Neural progenitor cell (in vitro differentiated cells): ENCODE data around the gene NDUFS6. TPM values are rescaled to one million over a fixed set of nuclear protein-coding genes. Genes with fewer than 3 reads are reported as not detected.
A peak's percentile ranks its signal among the peaks of the same experiment; 100 is the strongest.

Source experiments
- DNase-seq: peaks from one replicate; pipeline ENCODE4 v3.0.0-alpha.2; 2016; ENCODE audit warnings: low spot score
- H2AFZ ChIP-seq: fragments of 200-600 bp; sonication (generic); replicated peaks from 2 replicates; pipeline ENCODE4 v1.6.1; 2016; ENCODE audit warnings: antibody characterized with exemption
- H3F3A ChIP-seq: fragments of 200-600 bp; sonication (generic); 2 replicates; pipeline ENCODE4 v1.6.1; 2016; ENCODE audit warnings: antibody characterized with exemption, low read depth
- H3K27ac ChIP-seq: fragments of 200-600 bp; sonication (generic); 2 replicates; pipeline ENCODE4 v1.5.1; 2016; ENCODE audit warnings: mild to moderate bottlenecking
- H3K27me3 ChIP-seq: fragments of 200-600 bp; sonication (generic); 2 replicates; pipeline ENCODE4 v1.6.1; 2016; ENCODE audit warnings: mild to moderate bottlenecking, moderate library complexity
- H3K36me3 ChIP-seq: fragments of 200-600 bp; sonication (generic); 2 replicates; pipeline ENCODE4 v1.5.1; 2016
- H3K4me1 ChIP-seq: fragments of 200-600 bp; sonication (generic); 2 replicates; pipeline ENCODE4 v1.6.1; 2016; ENCODE audit warnings: mixed run types
- H3K4me2 ChIP-seq: fragments of 200-600 bp; sonication (generic); 2 replicates; pipeline ENCODE4 v1.6.1; 2016
- H3K4me3 ChIP-seq: fragments of 200-600 bp; sonication (generic); 2 replicates; pipeline ENCODE4 v1.5.1; 2016
- H3K79me2 ChIP-seq: fragments of 200-600 bp; sonication (generic); 2 replicates; pipeline ENCODE4 v1.6.1; 2016; ENCODE audit warnings: low read depth
- H3K9ac ChIP-seq: fragments of 200-600 bp; sonication (generic); 2 replicates; pipeline ENCODE4 v1.6.1; 2016
- H3K9me3 ChIP-seq: fragments of 200-600 bp; sonication (generic); 2 replicates; pipeline ENCODE4 v1.5.1; 2016; ENCODE audit warnings: low read depth
- H4K20me1 ChIP-seq: fragments of 200-600 bp; sonication (generic); 2 replicates; pipeline ENCODE4 v1.6.1; 2016; ENCODE audit warnings: low read depth
- H3K27ac Mint-ChIP-seq: 3 replicates; pipeline ENCODE4 v1.8.0; 2021; ENCODE audit warnings: mixed read lengths
- H3K27me3 Mint-ChIP-seq: 2 replicates; pipeline ENCODE4 v1.8.0; 2022; ENCODE audit warnings: low read depth, mild to moderate bottlenecking, inconsistent platforms, moderate library complexity, mixed read lengths; ENCODE audit not compliant: insufficient read depth
- H3K36me3 Mint-ChIP-seq: 3 replicates; pipeline ENCODE4 v1.8.0; 2021; ENCODE audit warnings: mixed read lengths
- H3K4me1 Mint-ChIP-seq: 3 replicates; pipeline ENCODE4 v1.8.0; 2021; ENCODE audit warnings: mixed read lengths
- H3K4me3 Mint-ChIP-seq: 3 replicates; pipeline ENCODE4 v1.8.0; 2021; ENCODE audit warnings: mild to moderate bottlenecking, moderate library complexity, mixed read lengths
- H3K9me3 Mint-ChIP-seq: 3 replicates; pipeline ENCODE4 v1.8.0; 2020; ENCODE audit warnings: mixed read lengths
- CTCF ChIP-seq: fragments of 200-600 bp; sonication (generic); IDR thresholded peaks from 2 replicates; pipeline ENCODE4 v1.5.1; 2017; ENCODE audit warnings: antibody characterized with exemption, mild to moderate bottlenecking
- EZH2 ChIP-seq: fragments of 200-600 bp; sonication (generic); IDR thresholded peaks from 2 replicates; pipeline ENCODE4 v1.6.1; 2017; ENCODE audit warnings: antibody characterized with exemption, mild to moderate bottlenecking, moderate library complexity
- EZH2phosphoT487 ChIP-seq: fragments of 200-600 bp; sonication (generic); IDR thresholded peaks from 2 replicates; pipeline ENCODE4 v1.6.1; 2017; ENCODE audit warnings: antibody characterized with exemption
- total RNA-seq: library from RNA; depleted of rRNA; stranded (reverse); fragments of >200 nt; gene quantifications from 2 replicates; pipeline ENCODE4 v1.2.3, GENCODE V29; 2015; ENCODE audit warnings: low replicate concordance

The NDUFS6 gene
- total RNA-seq, 1 donor from 2014 or later, result 54.2 TPM

DNA sequence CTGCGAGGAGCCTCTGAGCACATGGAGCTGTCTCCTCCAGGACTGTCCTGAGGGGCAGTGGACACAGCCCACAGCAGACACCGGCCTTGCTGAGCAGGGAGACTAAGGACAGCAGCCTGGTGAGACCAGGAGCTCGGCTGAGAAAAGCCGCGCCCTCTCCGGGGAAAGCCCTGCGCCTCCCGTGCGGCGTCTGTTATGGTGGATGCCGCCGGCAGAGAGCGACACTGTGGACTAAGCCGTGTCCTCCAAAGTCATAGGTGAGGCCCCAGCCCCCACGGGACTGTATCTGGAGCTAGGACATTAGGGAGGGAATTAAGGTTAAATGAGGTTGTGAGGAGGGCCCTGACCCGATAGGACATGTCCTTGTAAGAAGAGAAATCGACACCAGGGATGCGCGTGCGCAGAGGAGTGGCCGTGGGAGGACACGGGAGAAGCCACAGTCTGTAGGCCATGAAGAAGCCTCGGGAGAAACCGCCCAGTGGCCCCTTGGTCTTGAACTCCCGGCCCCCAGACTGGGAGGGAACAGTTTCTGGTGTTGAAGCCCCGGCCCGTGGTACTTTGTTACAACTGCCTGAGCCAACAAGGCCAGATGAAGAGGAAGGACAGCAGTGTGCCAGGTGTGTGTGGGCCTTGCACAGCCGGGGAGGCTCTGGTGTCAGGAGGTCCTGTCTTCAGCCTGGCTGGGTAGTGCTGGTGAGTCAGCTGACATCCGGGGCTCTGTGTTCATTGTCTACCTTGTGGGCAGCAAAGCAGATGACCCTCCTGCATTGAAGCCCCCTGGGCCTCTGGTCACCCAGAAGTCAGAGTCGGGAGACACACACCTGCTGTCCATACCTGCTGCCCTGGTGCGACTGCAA lies 23.7 kb upstream of the NDUFS6 start:
- H3K36me3 Mint-ChIP-seq, result no peaks in the 10 kb centered on the region
- no peaks in the 10 kb centered on the region for H3K27me3 Mint-ChIP-seq
- H3K4me1 ChIP-seq, result peaks cover 4% of the 10 kb centered on the region
- no peak overlapping the region for H3K27ac ChIP-seq
- no peak overlapping the region for H3K4me2 ChIP-seq
- H3K4me3 Mint-ChIP-seq, result no peak overlapping the region
- H3K9me3 Mint-ChIP-seq, result no peaks in the 10 kb centered on the region
- no peaks in the 10 kb centered on the region for H3K36me3 ChIP-seq
- H2AFZ ChIP-seq, result no peak overlapping the region
- no peaks in the 10 kb centered on the region for H3F3A ChIP-seq
- H3K4me1 Mint-ChIP-seq, result peaks cover 4% of the 10 kb centered on the region
- no peaks in the 10 kb centered on the region for H4K20me1 ChIP-seq
- no peaks in the 10 kb centered on the region for H3K27me3 ChIP-seq
- H3K4me3 ChIP-seq, result no peak overlapping the region
- H3K9me3 ChIP-seq, result no peaks in the 10 kb centered on the region
- no peak overlapping the region for H3K9ac ChIP-seq
- TF ChIP-seq EZH2 (no peak), EZH2phosphoT487 (no peak), CTCF (no peak)
- DNase-seq, result no peak
- no peak overlapping the region for H3K27ac Mint-ChIP-seq
- H3K79me2 ChIP-seq, result no peaks in the 10 kb centered on the region

- DNase-seq, result no peak
Measured at GRCh38 chr5:1778138-1779020, 22.8 kb upstream of the NDUFS6 start.

More at GRCh38 chr5:1778138-1779020, 22.8 kb upstream of the NDUFS6 start:
- Histone ChIP-seq H3K79me2 (no peaks in the 10 kb centered on the region), H3F3A (no peaks in the 10 kb centered on the region), H3K36me3 (no peaks in the 10 kb centered on the region), H3K27me3 (no peaks in the 10 kb centered on the region), H3K27ac (no peak overlapping the region), H3K9me3 (no peaks in the 10 kb centered on the region), H3K4me3 (no peak overlapping the region), H2AFZ (peak overlapping the region; percentile 5), H3K9ac (no peak overlapping the region), H4K20me1 (no peaks in the 10 kb centered on the region), H3K4me2 (no peak overlapping the region), H3K4me1 (peaks cover 4% of the 10 kb centered on the region)
- Mint-ChIP-seq H3K27ac (no peak overlapping the region), H3K27me3 (no peaks in the 10 kb centered on the region), H3K36me3 (no peaks in the 10 kb centered on the region), H3K9me3 (no peaks in the 10 kb centered on the region), H3K4me3 (no peak overlapping the region), H3K4me1 (peaks cover 13% of the 10 kb centered on the region)
- TF ChIP-seq EZH2phosphoT487 (no peak), EZH2 (no peak), CTCF (no peak)
